ENCODE measurements around the gene FAM83C. TPM values are rescaled to one million over a fixed set of nuclear protein-coding genes. Genes with fewer than 3 reads are reported as not detected.

Gene FAM83C
- total RNA-seq, 1 donor from 2014 or later: not detected

GRCh38 chr20:35275741-35276251 is 16.4 kb downstream of the FAM83C start:
- Histone ChIP-seq H3K4me1 (peaks cover 16% of the 10 kb centered on the region), H3K36me3 (peaks cover 57% of the 10 kb centered on the region), H3K27me3 (no peaks in the 10 kb centered on the region), H3K9me3 (no peaks in the 10 kb centered on the region), H3K4me3 (no peak overlapping the region), H3K27ac (no peak overlapping the region)
- ATAC-seq (no peak), DNase-seq (no peak)
- no peak for TF ChIP-seq CTCF (IDR thresholded peaks at IDR 0.05)
- intact Hi-C loops (cut with DNase I): no loop called here

GRCh38 chr20:35274172-35275092 is 17.8 kb downstream of the FAM83C start:
- ATAC-seq (no peak), DNase-seq (no peak)
- TF ChIP-seq CTCF (IDR thresholded peaks at IDR 0.05): no peak
- Histone ChIP-seq H3K4me3 (no peak overlapping the region), H3K9me3 (no peaks in the 10 kb centered on the region), H3K36me3 (peaks cover 54% of the 10 kb centered on the region), H3K27me3 (no peaks in the 10 kb centered on the region), H3K27ac (no peak overlapping the region), H3K4me1 (peaks cover 16% of the 10 kb centered on the region)
- intact Hi-C loops (cut with DNase I): no loop called here

GRCh38 chr20:35273449-35274171 is 18.6 kb downstream of the FAM83C start:
- Histone ChIP-seq H3K4me1 (peaks cover 16% of the 10 kb centered on the region), H3K27me3 (no peaks in the 10 kb centered on the region), H3K9me3 (no peaks in the 10 kb centered on the region), H3K27ac (no peak overlapping the region), H3K4me3 (no peak overlapping the region), H3K36me3 (peaks cover 48% of the 10 kb centered on the region)
- intact Hi-C loops (cut with DNase I): no loop called here
- ATAC-seq (no peak), DNase-seq (peak; percentile 67)
- no peak for TF ChIP-seq CTCF (IDR thresholded peaks at IDR 0.05)

- no peak for ATAC-seq
- DNase-seq: no peak
- intact Hi-C loops (cut with DNase I): no loop called here
Observed at GRCh38 chr20:35271904-35272303, 20.3 kb downstream of the FAM83C start.

More at GRCh38 chr20:35271904-35272303, 20.3 kb downstream of the FAM83C start:
- no peak for TF ChIP-seq CTCF (IDR thresholded peaks at IDR 0.05)
- no peaks in the 10 kb centered on the region for H3K27me3 ChIP-seq
- H3K36me3 ChIP-seq: peaks cover 62% of the 10 kb centered on the region
- peaks cover 14% of the 10 kb centered on the region for H3K4me1 ChIP-seq
- no peak overlapping the region for H3K27ac ChIP-seq
- no peaks in the 10 kb centered on the region for H3K9me3 ChIP-seq
- no peak overlapping the region for H3K4me3 ChIP-seq
